CD4-positive, CD25-positive, alpha-beta regulatory T cell (primary cell): ENCODE measurements around the gene DHRS13. TPM values are rescaled to one million over a fixed set of nuclear protein-coding genes. Genes with fewer than 3 reads are reported as not detected.
A peak's percentile ranks its signal among the peaks of the same experiment; 100 is the strongest.
"Not testable (repeated sequence)": the region's sequence is repeated elsewhere in the genome, so short reads cannot be mapped to it uniquely, and the experiment has no call there.

Experiments used
- ATAC-seq, 2 donors: fragments of 150-1000 bp; cut with Tn5 transposase; one replicate each; pipeline ENCODE4 v1.10.0; 2021; ENCODE audit warnings: low read depth in 2 of 2, moderate number of reproducible peaks in 2 of 2, moderate library complexity in 1 of 2
- DNase-seq, 3 donors: peaks; one replicate each; pipeline versions ENCODE4 v3.0.0 to v3.0.0-alpha.2; 2012 to 2022; ENCODE audit warnings: mixed read lengths in 1 of 3
- H3K27ac ChIP-seq: one replicate; pipeline ENCODE4 v1.7.0; 2013; ENCODE audit warnings: mild to moderate bottlenecking, low read length; ENCODE audit not compliant: insufficient read depth, poor library complexity, severe bottlenecking
- H3K27me3 ChIP-seq: one replicate; pipeline ENCODE4 v1.7.0; 2013; ENCODE audit warnings: low read length; ENCODE audit not compliant: control insufficient read depth, insufficient read depth
- H3K36me3 ChIP-seq: one replicate; pipeline ENCODE4 v1.7.0; 2013; ENCODE audit warnings: mild to moderate bottlenecking, low read length, moderate library complexity; ENCODE audit not compliant: control insufficient read depth, insufficient read depth
- H3K4me1 ChIP-seq: 2 replicates; pipeline ENCODE4 v1.7.0; 2013; ENCODE audit warnings: mild to moderate bottlenecking, low read length; ENCODE audit not compliant: insufficient read depth, control insufficient read depth, poor library complexity, severe bottlenecking
- H3K4me3 ChIP-seq: one replicate; pipeline ENCODE4 v1.7.0; 2013; ENCODE audit warnings: low read depth, mild to moderate bottlenecking, low read length, moderate library complexity
- H3K9me3 ChIP-seq, 2 experiments: 1 replicate in 1 of 2; 2 replicates in 1 of 2; pipeline ENCODE4 v1.7.0; 2013; ENCODE audit warnings: low read length in 2 of 2, mild to moderate bottlenecking in 1 of 2, moderate library complexity in 1 of 2; ENCODE audit not compliant: control insufficient read depth in 2 of 2
- H3K27ac Mint-ChIP-seq, 3 donors: one replicate each; pipeline ENCODE4 v1.8.0; 2020 to 2022; ENCODE audit warnings: mild to moderate bottlenecking in 3 of 3, mixed read lengths in 3 of 3, moderate library complexity in 2 of 3
- H3K27me3 Mint-ChIP-seq: one replicate; pipeline ENCODE4 v1.8.0; 2022; ENCODE audit warnings: mild to moderate bottlenecking, mixed read lengths
- H3K36me3 Mint-ChIP-seq: one replicate; pipeline ENCODE4 v1.8.0; 2020; ENCODE audit warnings: mixed read lengths
- H3K4me1 Mint-ChIP-seq, 4 donors: one replicate each; pipeline ENCODE4 v1.8.0; 2020 to 2022; ENCODE audit warnings: mixed read lengths in 4 of 4, mild to moderate bottlenecking in 1 of 4
- H3K4me3 Mint-ChIP-seq, 4 donors: one replicate each; pipeline ENCODE4 v1.8.0; 2020 to 2022; ENCODE audit warnings: mild to moderate bottlenecking in 4 of 4, mixed read lengths in 4 of 4, moderate library complexity in 3 of 4
- H3K9me3 Mint-ChIP-seq, 7 donors: one replicate each; pipeline ENCODE4 v1.8.0; 2020 to 2022; ENCODE audit warnings: mixed read lengths in 7 of 7, mild to moderate bottlenecking in 3 of 7, moderate library complexity in 2 of 7
- polyA plus RNA-seq, 4 donors: library from polyadenylated mRNA; unstranded; fragments of 300-500 nt; fragmentation: Illumina TruSeq; gene quantifications; one replicate each; pipeline ENCODE4 v1.2.3, GENCODE V29; 2021
- total RNA-seq: library from RNA; stranded (reverse); gene quantifications from one replicate; pipeline ENCODE4 v1.2.3, GENCODE V29; 2022

Gene DHRS13
- total and polyA plus RNA-seq, 5 donors from 2014 or later: 15.0 to 21.1 (median 18.8) TPM

- no peak for ATAC-seq
Observed at GRCh38 chr17:28878981-28879380, 23.9 kb downstream of the DHRS13 start.

GRCh38 chr17:28878158-28878910, 24.5 kb downstream of the DHRS13 start:
- ATAC-seq: no peak
- DNase-seq: no peak
- Mint-ChIP-seq H3K4me3 (no peak overlapping the region), H3K4me1 (peaks cover 0 to 11% (median 3%) of the 10 kb centered on the region in 4 donors), H3K36me3 (peaks cover 29% of the 10 kb centered on the region), H3K27ac (peak overlapping the region in 1 of 3 donors; percentile 50), H3K9me3 (no peaks in the 10 kb centered on the region), H3K27me3 (no peaks in the 10 kb centered on the region)
- Histone ChIP-seq H3K36me3 (peaks cover 42% of the 10 kb centered on the region), H3K4me1 (no peaks in the 10 kb centered on the region), H3K4me3 (no peak overlapping the region), H3K27me3 (no peaks in the 10 kb centered on the region), H3K27ac (no peak overlapping the region), H3K9me3 (no peaks in the 10 kb centered on the region)

More at GRCh38 chr17:28878981-28879380, 23.9 kb downstream of the DHRS13 start:
- Histone ChIP-seq H3K9me3 (no peaks in the 10 kb centered on the region), H3K36me3 (peaks cover 46% of the 10 kb centered on the region), H3K4me1 (no peaks in the 10 kb centered on the region), H3K27ac (no peak overlapping the region), H3K4me3 (no peak overlapping the region), H3K27me3 (no peaks in the 10 kb centered on the region)
- peaks cover 0 to 7% (median 3%) of the 10 kb centered on the region in 4 donors for H3K4me1 Mint-ChIP-seq
- no peaks in the 10 kb centered on the region for H3K27me3 Mint-ChIP-seq
- no peaks in the 10 kb centered on the region for H3K9me3 Mint-ChIP-seq
- no peak overlapping the region for H3K27ac Mint-ChIP-seq
- peak in 1 of 3 donors; percentile 28 for DNase-seq
- H3K4me3 Mint-ChIP-seq: no peak overlapping the region
- peaks cover 29% of the 10 kb centered on the region for H3K36me3 Mint-ChIP-seq

GRCh38 chr17:28877150-28877711, 25.6 kb downstream of the DHRS13 start:
- not testable (repeated sequence) for H3K4me3 Mint-ChIP-seq, H3K4me3 ChIP-seq, ATAC-seq

GRCh38 chr17:28875848-28876550, 26.9 kb downstream of the DHRS13 start:
- Mint-ChIP-seq H3K27me3 (no peaks in the 10 kb centered on the region), H3K27ac (peak overlapping the region in 1 of 3 donors; percentile 54), H3K4me3 (no peak overlapping the region), H3K36me3 (peaks cover 16% of the 10 kb centered on the region), H3K9me3 (no peaks in the 10 kb centered on the region), H3K4me1 (peaks cover 3 to 25% (median 9%) of the 10 kb centered on the region in 4 donors)
- Histone ChIP-seq H3K4me1 (peaks cover 8% of the 10 kb centered on the region), H3K27ac (no peak overlapping the region), H3K4me3 (no peak overlapping the region), H3K36me3 (peaks cover 21% of the 10 kb centered on the region), H3K27me3 (no peaks in the 10 kb centered on the region), H3K9me3 (no peaks in the 10 kb centered on the region)
- ATAC-seq (no peak), DNase-seq (no peak)

More at GRCh38 chr17:28877150-28877711, 25.6 kb downstream of the DHRS13 start:
- Mint-ChIP-seq H3K27ac (peak overlapping the region in 2 of 3 donors; percentile 54 to 69), H3K4me1 (peaks cover 0 to 13% (median 5%) of the 10 kb centered on the region in 4 donors), H3K36me3 (peaks cover 24% of the 10 kb centered on the region)
- peaks cover 33% of the 10 kb centered on the region for H3K36me3 ChIP-seq
- H3K27me3 Mint-ChIP-seq, H3K9me3 Mint-ChIP-seq, H3K9me3 ChIP-seq, H3K27me3 ChIP-seq, H3K4me1 ChIP-seq, H3K27ac ChIP-seq, DNase-seq: not testable (repeated sequence)

GRCh38 chr17:28874750-28875149, 28.1 kb downstream of the DHRS13 start:
- no peak overlapping the region for H3K27ac ChIP-seq
- H3K36me3 ChIP-seq: peaks cover 9% of the 10 kb centered on the region
- no peaks in the 10 kb centered on the region for H3K9me3 Mint-ChIP-seq
- ATAC-seq: no peak
- H3K9me3 ChIP-seq: no peaks in the 10 kb centered on the region
- H3K36me3 Mint-ChIP-seq: peaks cover 8% of the 10 kb centered on the region
- H3K4me3 ChIP-seq: no peak overlapping the region
- H3K27me3 Mint-ChIP-seq: no peaks in the 10 kb centered on the region
- H3K27ac Mint-ChIP-seq: no peak overlapping the region
- H3K4me1 Mint-ChIP-seq: peaks cover 5 to 25% (median 9%) of the 10 kb centered on the region in 4 donors
- no peaks in the 10 kb centered on the region for H3K27me3 ChIP-seq
- H3K4me3 Mint-ChIP-seq: peak overlapping the region in 1 of 4 donors; percentile 78
- H3K4me1 ChIP-seq: peaks cover 11% of the 10 kb centered on the region
- DNase-seq: no peak

GRCh38 chr17:28873839-28874238, 29.0 kb downstream of the DHRS13 start:
- Histone ChIP-seq H3K9me3 (no peaks in the 10 kb centered on the region), H3K4me1 (peaks cover 11% of the 10 kb centered on the region), H3K4me3 (no peak overlapping the region), H3K27me3 (no peaks in the 10 kb centered on the region), H3K27ac (no peak overlapping the region), H3K36me3 (no peaks in the 10 kb centered on the region)
- no peak for ATAC-seq
- Mint-ChIP-seq H3K9me3 (no peaks in the 10 kb centered on the region), H3K27me3 (no peaks in the 10 kb centered on the region), H3K4me1 (peaks cover 5 to 25% (median 9%) of the 10 kb centered on the region in 4 donors), H3K27ac (peak overlapping the region in 1 of 3 donors; percentile 27), H3K36me3 (peaks cover 8% of the 10 kb centered on the region), H3K4me3 (peak overlapping the region in 1 of 4 donors; percentile 53)
- DNase-seq: no peak

GRCh38 chr17:28871056-28871579, 31.8 kb downstream of the DHRS13 start:
- peak overlapping the region in 3 of 4 donors; percentile 0 to 66 (median 64) for H3K4me3 Mint-ChIP-seq
- peaks cover 5 to 25% (median 7%) of the 10 kb centered on the region in 4 donors for H3K4me1 Mint-ChIP-seq
- ATAC-seq (peak; percentile 100), DNase-seq (peak in 2 of 3 donors; percentile 56 to 90)
- no peaks in the 10 kb centered on the region for H3K36me3 Mint-ChIP-seq
- H3K4me1 ChIP-seq: peaks cover 11% of the 10 kb centered on the region
- no peaks in the 10 kb centered on the region for H3K9me3 ChIP-seq
- H3K27ac Mint-ChIP-seq: peak overlapping the region; percentile 89 to 100 (median 96)
- no peaks in the 10 kb centered on the region for H3K36me3 ChIP-seq
- H3K4me3 ChIP-seq: no peak overlapping the region
- H3K27ac ChIP-seq: peak overlapping the region; percentile 60
- no peaks in the 10 kb centered on the region for H3K27me3 Mint-ChIP-seq
- H3K9me3 Mint-ChIP-seq: no peaks in the 10 kb centered on the region
- no peaks in the 10 kb centered on the region for H3K27me3 ChIP-seq
